ENCODE results near the gene SMOC2.

The SMOC2 gene

GRCh38 chr6:168714547-168715260 is 273.7 kb downstream of the SMOC2 start:
- no peaks in the 10 kb centered on the region for H3K36me3 ChIP-seq (ENCODE audit: control insufficient read depth, insufficient read depth, low read length)
- no peak overlapping the region for H3K4me3 ChIP-seq (ENCODE audit: low read depth, low read length)
- no peaks in the 10 kb centered on the region for H3K27me3 ChIP-seq (ENCODE audit: control insufficient read depth, insufficient read depth, low read length)
- peaks cover 67% of the 10 kb centered on the region for H3K9me3 ChIP-seq (ENCODE audit: control insufficient read depth, insufficient read depth, low read depth, low read length)
- no peak overlapping the region for H3K27ac ChIP-seq (ENCODE audit: low read depth, low read length)
- H3K9ac ChIP-seq (ENCODE audit: low read length): no peak overlapping the region
- H3K4me1 ChIP-seq (ENCODE audit: control insufficient read depth, insufficient read depth, low read length): no peaks in the 10 kb centered on the region

DNA sequence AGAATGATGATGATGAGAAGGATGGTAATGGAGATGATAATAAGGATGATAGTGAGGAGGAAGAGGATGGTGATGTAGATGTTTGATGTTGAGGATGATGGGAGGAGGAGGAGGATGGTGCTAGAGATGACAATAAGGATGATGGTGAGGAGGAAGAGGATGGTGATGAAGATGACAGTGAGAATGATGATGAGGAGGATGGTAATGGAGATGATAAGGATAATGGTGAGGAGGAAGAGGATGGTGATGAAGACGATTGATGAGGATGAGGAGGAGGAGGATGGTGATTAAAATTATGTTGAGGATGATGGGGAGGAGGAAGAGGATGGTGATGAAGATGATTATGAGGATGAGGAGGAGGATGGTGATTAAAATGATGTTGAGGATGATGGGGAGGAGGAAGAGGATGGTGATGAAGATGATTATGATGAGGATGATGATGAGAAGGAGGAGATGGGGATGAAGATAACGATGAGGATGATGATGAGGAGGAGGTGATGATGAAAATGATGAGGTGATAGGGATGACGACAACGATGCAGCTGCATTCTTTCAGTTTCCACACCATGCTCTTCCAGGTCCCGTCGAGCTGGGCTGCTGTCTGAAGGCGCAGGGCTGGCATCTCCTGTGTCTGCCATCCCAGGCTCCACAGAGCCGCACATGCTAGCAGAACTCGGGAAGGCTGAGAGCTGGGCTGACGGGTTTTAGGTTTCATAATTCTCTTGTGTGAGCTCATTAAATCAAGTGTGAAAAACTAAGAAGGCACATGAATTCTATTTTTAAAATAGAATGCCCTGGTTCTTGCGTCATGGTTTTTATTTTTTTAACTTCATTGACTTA is 274.9 kb downstream of the SMOC2 start:
- H3K9me3 ChIP-seq (ENCODE audit: control insufficient read depth, insufficient read depth, low read depth, low read length): peaks cover 76% of the 10 kb centered on the region
- H3K36me3 ChIP-seq (ENCODE audit: control insufficient read depth, insufficient read depth, low read length): no peaks in the 10 kb centered on the region
- no peaks in the 10 kb centered on the region for H3K27me3 ChIP-seq (ENCODE audit: control insufficient read depth, insufficient read depth, low read length)
- H3K27ac ChIP-seq (ENCODE audit: low read depth, low read length): no peak overlapping the region
- H3K9ac ChIP-seq (ENCODE audit: low read length): no peak overlapping the region
- H3K4me3 ChIP-seq (ENCODE audit: low read depth, low read length): no peak overlapping the region
- H3K4me1 ChIP-seq (ENCODE audit: control insufficient read depth, insufficient read depth, low read length): no peaks in the 10 kb centered on the region

GRCh38 chr6:168716581-168716980 is 275.6 kb downstream of the SMOC2 start:
- H3K9ac ChIP-seq (ENCODE audit: low read length): no peak overlapping the region
- H3K9me3 ChIP-seq (ENCODE audit: control insufficient read depth, insufficient read depth, low read depth, low read length): peaks cover 80% of the 10 kb centered on the region
- H3K27me3 ChIP-seq (ENCODE audit: control insufficient read depth, insufficient read depth, low read length): no peaks in the 10 kb centered on the region
- H3K36me3 ChIP-seq (ENCODE audit: control insufficient read depth, insufficient read depth, low read length): no peaks in the 10 kb centered on the region
- H3K4me3 ChIP-seq (ENCODE audit: low read depth, low read length): no peak overlapping the region
- H3K27ac ChIP-seq (ENCODE audit: low read depth, low read length): no peak overlapping the region
- no peaks in the 10 kb centered on the region for H3K4me1 ChIP-seq (ENCODE audit: control insufficient read depth, insufficient read depth, low read length)

GRCh38 chr6:168717491-168717890 is 276.5 kb downstream of the SMOC2 start:
- no peak overlapping the region for H3K4me3 ChIP-seq (ENCODE audit: low read depth, low read length)
- H3K27me3 ChIP-seq (ENCODE audit: control insufficient read depth, insufficient read depth, low read length): no peaks in the 10 kb centered on the region
- H3K27ac ChIP-seq (ENCODE audit: low read depth, low read length): no peak overlapping the region
- no peaks in the 10 kb centered on the region for H3K4me1 ChIP-seq (ENCODE audit: control insufficient read depth, insufficient read depth, low read length)
- H3K9ac ChIP-seq (ENCODE audit: low read length): no peak overlapping the region
- H3K9me3 ChIP-seq (ENCODE audit: control insufficient read depth, insufficient read depth, low read depth, low read length): peaks cover 79% of the 10 kb centered on the region
- H3K36me3 ChIP-seq (ENCODE audit: control insufficient read depth, insufficient read depth, low read length): no peaks in the 10 kb centered on the region

Measured in HUES6 (cell line).